ENCODE results near the gene RNF220.

The RNF220 gene

DNA sequence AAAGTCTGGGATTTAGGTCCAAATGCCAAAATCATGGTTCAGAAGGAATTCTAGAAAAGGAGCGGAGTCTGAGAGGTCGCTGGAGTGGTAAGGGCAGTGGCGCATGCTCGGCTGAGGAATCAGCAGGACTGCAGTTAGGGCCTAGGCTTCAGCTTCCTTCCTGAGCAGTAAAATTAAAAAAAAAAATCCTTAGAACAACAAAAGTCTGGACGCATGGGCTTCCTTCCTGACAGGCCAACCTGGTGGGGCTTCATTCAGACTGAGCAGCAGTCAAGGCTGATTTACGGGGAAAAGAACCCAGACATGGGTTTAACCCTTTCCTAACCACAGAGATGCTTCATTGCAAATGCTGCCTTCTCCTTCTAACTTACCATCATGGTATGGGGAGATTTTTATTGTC lies 17.1 kb downstream of the RNF220 start:
- no peak overlapping the region for H2BK12ac ChIP-seq (ENCODE audit: low read length)
- H3K79me2 ChIP-seq (ENCODE audit: control insufficient read depth, insufficient read depth, low read length, poor library complexity): no peaks in the 10 kb centered on the region
- no peak overlapping the region for H3K4me2 ChIP-seq (ENCODE audit: low read length)
- no peak overlapping the region for H3K4me3 ChIP-seq (ENCODE audit: low read depth, low read length)
- no peak overlapping the region for H2BK120ac ChIP-seq (ENCODE audit: insufficient read depth, low read length, poor library complexity)
- H3K36me3 ChIP-seq (ENCODE audit: control insufficient read depth in 1 of 2, insufficient read depth in 2 of 2, low read length in 2 of 2): no peaks in the 10 kb centered on the region
- peaks cover 1% of the 10 kb centered on the region for H3K9me3 ChIP-seq (ENCODE audit: insufficient read depth, low read depth, low read length)
- H2AK5ac ChIP-seq (ENCODE audit: low read length): no peak overlapping the region
- H3K9ac ChIP-seq (ENCODE audit: low read length): no peak overlapping the region
- H3K23ac ChIP-seq (ENCODE audit: low read length): no peak overlapping the region
- DNase-seq: no peak
- H3K27ac ChIP-seq (ENCODE audit: low read depth, low read length): no peak overlapping the region
- no peak overlapping the region for H4K12ac ChIP-seq (ENCODE audit: low read depth, low read length)
- peaks cover 0 to 12% of the 10 kb centered on the region in 2 experiments for H3K4me1 ChIP-seq (ENCODE audit: control insufficient read depth in 1 of 2, insufficient read depth in 2 of 2, low read length in 2 of 2)
- no peak overlapping the region for H3K4ac ChIP-seq (ENCODE audit: low read depth, low read length)
- H2BK5ac ChIP-seq (ENCODE audit: low read depth, low read length, poor library complexity): no peak overlapping the region
- WGBS (ENCODE audit: extremely low coverage, insufficient coverage, insufficient read length): no CpG with 5 or more reads among the region's 6 CpGs
- H3K79me1 ChIP-seq (ENCODE audit: low read length): no peaks in the 10 kb centered on the region
- H3K18ac ChIP-seq (ENCODE audit: low read length): no peak overlapping the region
- no peak overlapping the region for H4K91ac ChIP-seq (ENCODE audit: low read depth, low read length)
- H4K8ac ChIP-seq (ENCODE audit: low read depth, low read length): no peak overlapping the region
- no peak overlapping the region for H3K14ac ChIP-seq (ENCODE audit: low read length)
- H3K27me3 ChIP-seq (ENCODE audit: insufficient read depth, low read length): peaks cover 14% of the 10 kb centered on the region
- H2AFZ ChIP-seq (ENCODE audit: insufficient read depth, low read length, poor library complexity): no peak overlapping the region

DNA sequence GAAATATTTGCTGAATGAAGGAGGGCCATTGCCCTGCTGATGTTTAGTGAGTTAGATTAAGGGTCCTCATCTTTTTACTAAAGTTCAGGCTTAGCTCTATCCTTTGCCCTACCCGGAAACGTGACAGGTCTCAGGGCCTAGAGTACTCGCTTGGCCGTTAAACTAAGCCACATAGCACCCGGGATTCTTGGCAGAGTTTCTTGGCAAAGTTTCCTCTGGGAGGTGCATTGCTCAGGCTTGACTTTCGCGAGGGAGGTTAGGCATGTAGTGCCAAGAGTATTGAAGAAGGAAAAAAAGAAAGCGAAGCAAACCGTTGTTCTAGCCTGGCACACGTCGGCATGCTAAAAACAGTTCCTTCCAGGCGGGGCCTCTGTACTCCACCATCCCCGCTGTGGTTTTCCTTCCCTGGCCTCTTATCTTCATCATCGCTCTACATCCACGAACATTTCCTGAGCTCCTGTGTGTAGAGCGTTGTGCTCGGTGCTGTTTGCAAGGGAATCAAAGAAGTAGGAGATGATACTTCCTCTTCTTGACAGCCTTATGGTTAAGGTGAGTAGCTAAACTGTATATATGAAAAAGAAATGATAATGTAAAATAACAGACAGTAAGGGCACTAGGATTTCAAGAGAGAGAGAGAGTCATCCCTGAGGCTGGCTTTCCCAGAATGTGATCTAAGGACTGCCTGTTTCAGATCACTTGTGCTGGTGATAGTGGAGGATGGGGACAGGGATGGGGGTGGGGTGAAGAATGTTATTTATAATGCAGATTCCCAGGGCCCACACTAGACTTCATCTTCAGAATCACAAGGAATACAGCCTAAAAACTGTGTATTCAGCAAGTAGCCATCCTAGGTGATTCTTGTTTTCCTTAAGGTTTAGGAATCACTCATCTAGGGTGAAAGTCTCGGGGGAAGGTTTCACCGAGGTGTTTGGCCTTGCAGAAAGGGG lies 18.8 kb downstream of the RNF220 start:
- H3K18ac ChIP-seq (ENCODE audit: low read length): no peak overlapping the region
- no peak overlapping the region for H3K4ac ChIP-seq (ENCODE audit: low read depth, low read length)
- no peak overlapping the region for H4K91ac ChIP-seq (ENCODE audit: low read depth, low read length)
- peaks cover 1% of the 10 kb centered on the region for H3K27me3 ChIP-seq (ENCODE audit: insufficient read depth, low read length)
- no peaks in the 10 kb centered on the region for H3K79me2 ChIP-seq (ENCODE audit: control insufficient read depth, insufficient read depth, low read length, poor library complexity)
- H4K12ac ChIP-seq (ENCODE audit: low read depth, low read length): no peak overlapping the region
- H3K9ac ChIP-seq (ENCODE audit: low read length): no peak overlapping the region
- no peaks in the 10 kb centered on the region for H3K79me1 ChIP-seq (ENCODE audit: low read length)
- no peak overlapping the region for H2BK12ac ChIP-seq (ENCODE audit: low read length)
- no peak overlapping the region for H3K27ac ChIP-seq (ENCODE audit: low read depth, low read length)
- H2AK5ac ChIP-seq (ENCODE audit: low read length): no peak overlapping the region
- H3K36me3 ChIP-seq (ENCODE audit: control insufficient read depth in 1 of 2, insufficient read depth in 2 of 2, low read length in 2 of 2): no peaks in the 10 kb centered on the region
- no peak overlapping the region for H3K4me2 ChIP-seq (ENCODE audit: low read length)
- H3K23ac ChIP-seq (ENCODE audit: low read length): no peak overlapping the region
- H4K8ac ChIP-seq (ENCODE audit: low read depth, low read length): no peak overlapping the region
- no peak overlapping the region for H3K14ac ChIP-seq (ENCODE audit: low read length)
- H3K4me1 ChIP-seq (ENCODE audit: control insufficient read depth in 1 of 2, insufficient read depth in 2 of 2, low read length in 2 of 2): no peaks in the 10 kb centered on the region
- H3K9me3 ChIP-seq (ENCODE audit: insufficient read depth, low read depth, low read length): no peaks in the 10 kb centered on the region
- no peak overlapping the region for H3K4me3 ChIP-seq (ENCODE audit: low read depth, low read length)
- H2BK5ac ChIP-seq (ENCODE audit: low read depth, low read length, poor library complexity): no peak overlapping the region
- no CpG with 5 or more reads among the region's 19 CpGs for WGBS (ENCODE audit: extremely low coverage, insufficient coverage, insufficient read length)
- no peak overlapping the region for H2BK120ac ChIP-seq (ENCODE audit: insufficient read depth, low read length, poor library complexity)
- no peak for DNase-seq
- H2AFZ ChIP-seq (ENCODE audit: insufficient read depth, low read length, poor library complexity): no peak overlapping the region

DNA sequence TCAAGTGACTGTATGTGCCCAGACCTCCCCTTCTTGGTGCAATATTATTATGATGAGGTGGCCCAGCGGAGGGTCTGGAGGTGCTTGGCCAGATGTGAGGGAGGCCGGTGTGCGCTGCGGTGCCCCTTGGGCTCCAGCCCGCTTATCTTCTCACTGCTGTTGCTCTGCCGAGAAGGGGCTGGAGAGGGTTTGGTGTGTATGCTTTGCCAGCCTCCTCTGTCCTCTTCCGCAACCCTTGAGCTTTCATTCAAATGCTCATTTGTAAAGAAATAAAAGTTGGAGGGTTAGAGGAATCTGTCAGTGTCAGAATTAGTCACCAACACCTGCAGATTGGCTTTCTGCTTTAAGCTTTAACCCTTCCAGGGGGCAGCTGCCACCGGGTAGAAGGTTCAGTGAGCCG lies 19.7 kb downstream of the RNF220 start:
- Histone ChIP-seq H3K4me1 (ENCODE audit: control insufficient read depth in 1 of 2, insufficient read depth in 2 of 2, low read length in 2 of 2) (no peaks in the 10 kb centered on the region), H2BK12ac (ENCODE audit: low read length) (no peak overlapping the region), H3K79me2 (ENCODE audit: control insufficient read depth, insufficient read depth, low read length, poor library complexity) (no peaks in the 10 kb centered on the region), H2BK5ac (ENCODE audit: low read depth, low read length, poor library complexity) (no peak overlapping the region), H3K27me3 (ENCODE audit: insufficient read depth, low read length) (no peaks in the 10 kb centered on the region), H3K27ac (ENCODE audit: low read depth, low read length) (no peak overlapping the region), H3K4me2 (ENCODE audit: low read length) (no peak overlapping the region), H3K9me3 (ENCODE audit: insufficient read depth, low read depth, low read length) (no peaks in the 10 kb centered on the region), H3K18ac (ENCODE audit: low read length) (no peak overlapping the region), H3K4ac (ENCODE audit: low read depth, low read length) (no peak overlapping the region), H3K14ac (ENCODE audit: low read length) (no peak overlapping the region), H3K9ac (ENCODE audit: low read length) (no peak overlapping the region), H3K23ac (ENCODE audit: low read length) (no peak overlapping the region), H4K8ac (ENCODE audit: low read depth, low read length) (no peak overlapping the region), H3K79me1 (ENCODE audit: low read length) (no peaks in the 10 kb centered on the region), H4K91ac (ENCODE audit: low read depth, low read length) (no peak overlapping the region), H4K12ac (ENCODE audit: low read depth, low read length) (no peak overlapping the region), H3K4me3 (ENCODE audit: low read depth, low read length) (no peak overlapping the region), H2AK5ac (ENCODE audit: low read length) (no peak overlapping the region), H2AFZ (ENCODE audit: insufficient read depth, low read length, poor library complexity) (no peak overlapping the region), H2BK120ac (ENCODE audit: insufficient read depth, low read length, poor library complexity) (no peak overlapping the region), H3K36me3 (ENCODE audit: control insufficient read depth in 1 of 2, insufficient read depth in 2 of 2, low read length in 2 of 2) (no peaks in the 10 kb centered on the region)
- no peak for DNase-seq
- no CpG with 5 or more reads among the region's 9 CpGs for WGBS (ENCODE audit: extremely low coverage, insufficient coverage, insufficient read length)

DNA sequence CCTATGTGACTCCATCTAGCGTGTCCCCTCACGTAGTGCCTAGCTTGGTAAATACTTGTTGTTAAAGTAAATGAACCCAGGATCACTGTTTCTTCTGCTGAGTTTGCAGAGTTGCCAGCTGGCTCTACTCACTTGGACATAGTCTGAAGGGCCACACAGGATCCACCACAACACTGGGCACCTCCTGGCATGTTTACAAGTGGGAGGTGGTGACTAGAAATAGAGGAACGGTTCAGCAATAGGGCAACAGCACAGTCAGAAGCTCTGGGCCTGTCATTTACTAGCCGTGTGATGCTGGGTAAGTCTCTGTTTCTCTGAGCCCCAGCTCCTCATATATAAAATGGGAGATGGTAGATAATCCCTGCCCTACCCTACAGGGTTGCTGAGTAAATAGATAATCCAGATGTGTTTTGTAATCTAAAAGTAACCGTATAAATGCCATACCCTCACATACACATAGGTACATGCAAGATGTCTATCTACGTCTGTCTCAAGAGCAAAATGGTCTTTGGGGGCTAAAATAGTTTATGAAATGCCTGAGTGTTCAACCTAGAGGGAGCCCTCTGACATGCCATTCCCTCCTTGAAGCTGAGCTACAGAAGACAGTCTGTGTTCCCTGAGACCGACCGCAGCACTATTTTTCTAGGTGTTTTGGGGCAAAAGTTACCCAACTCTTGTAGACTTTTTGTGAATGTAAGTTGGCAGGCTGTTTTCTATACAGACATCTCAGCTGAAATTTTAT lies 20.5 kb downstream of the RNF220 start:
- Histone ChIP-seq H3K4me1 (ENCODE audit: control insufficient read depth in 1 of 2, insufficient read depth in 2 of 2, low read length in 2 of 2) (no peaks in the 10 kb centered on the region), H3K18ac (ENCODE audit: low read length) (no peak overlapping the region), H3K4ac (ENCODE audit: low read depth, low read length) (no peak overlapping the region), H2AFZ (ENCODE audit: insufficient read depth, low read length, poor library complexity) (no peak overlapping the region), H3K9ac (ENCODE audit: low read length) (no peak overlapping the region), H4K8ac (ENCODE audit: low read depth, low read length) (no peak overlapping the region), H3K4me2 (ENCODE audit: low read length) (no peak overlapping the region), H3K9me3 (ENCODE audit: insufficient read depth, low read depth, low read length) (no peaks in the 10 kb centered on the region), H2AK5ac (ENCODE audit: low read length) (no peak overlapping the region), H3K4me3 (ENCODE audit: low read depth, low read length) (no peak overlapping the region), H2BK12ac (ENCODE audit: low read length) (no peak overlapping the region), H2BK5ac (ENCODE audit: low read depth, low read length, poor library complexity) (no peak overlapping the region), H3K14ac (ENCODE audit: low read length) (no peak overlapping the region), H2BK120ac (ENCODE audit: insufficient read depth, low read length, poor library complexity) (no peak overlapping the region), H3K27me3 (ENCODE audit: insufficient read depth, low read length) (no peaks in the 10 kb centered on the region), H3K79me2 (ENCODE audit: control insufficient read depth, insufficient read depth, low read length, poor library complexity) (no peaks in the 10 kb centered on the region), H3K36me3 (ENCODE audit: control insufficient read depth in 1 of 2, insufficient read depth in 2 of 2, low read length in 2 of 2) (no peaks in the 10 kb centered on the region), H3K27ac (ENCODE audit: low read depth, low read length) (no peak overlapping the region), H4K12ac (ENCODE audit: low read depth, low read length) (no peak overlapping the region), H4K91ac (ENCODE audit: low read depth, low read length) (no peak overlapping the region), H3K79me1 (ENCODE audit: low read length) (no peaks in the 10 kb centered on the region), H3K23ac (ENCODE audit: low read length) (no peak overlapping the region)
- no CpG with 5 or more reads among the region's 8 CpGs for WGBS (ENCODE audit: extremely low coverage, insufficient coverage, insufficient read length)
- no peak for DNase-seq

Measured in trophoblast cell (in vitro differentiated cells and primary cell).